Hepatic stellate cell (primary cell): ENCODE measurements around the gene RPA3.

Experiments
- DNase-seq: peaks from one replicate; pipeline ENCODE4 v3.0.0; 2011; ENCODE audit warnings: low spot score

RPA3 gene

GRCh38 chr7:7732621-7733281 lies 14.3 kb upstream of the RPA3 start:
- DNase-seq: no peak

- no peak for DNase-seq
Measured at GRCh38 chr7:7731732-7732131, 13.3 kb upstream of the RPA3 start.

- no peak for DNase-seq
Measured at GRCh38 chr7:7720750-7721621, 2.6 kb upstream of the RPA3 start.

GRCh38 chr7:7720193-7720592 lies 1.8 kb upstream of the RPA3 start:
- DNase-seq: no peak

- peak; percentile 4 for DNase-seq
Measured at GRCh38 chr7:7719236-7719635, 829 bp upstream of the RPA3 start.

GRCh38 chr7:7713730-7714129 lies 4.7 kb downstream of the RPA3 start:
- no peak for DNase-seq

- no peak for DNase-seq
Measured at GRCh38 chr7:7710469-7710868, 7.9 kb downstream of the RPA3 start.

GRCh38 chr7:7709291-7709690 lies 9.1 kb downstream of the RPA3 start:
- DNase-seq: no peak

GRCh38 chr7:7707806-7708205 lies 10.6 kb downstream of the RPA3 start:
- no peak for DNase-seq

GRCh38 chr7:7707246-7707645 lies 11.2 kb downstream of the RPA3 start:
- no peak for DNase-seq

- DNase-seq: no peak
Measured at GRCh38 chr7:7706556-7707172, 11.7 kb downstream of the RPA3 start.

- DNase-seq: no peak
Measured at GRCh38 chr7:7706101-7706511, 12.3 kb downstream of the RPA3 start.

GRCh38 chr7:7705318-7705717 lies 13.1 kb downstream of the RPA3 start:
- no peak for DNase-seq

- no peak for DNase-seq
Measured at GRCh38 chr7:7704867-7705266, 13.5 kb downstream of the RPA3 start.

- DNase-seq: no peak
Measured at GRCh38 chr7:7703427-7703826, 15.0 kb downstream of the RPA3 start.

- DNase-seq: no peak
Measured at GRCh38 chr7:7702826-7703225, 15.6 kb downstream of the RPA3 start.

GRCh38 chr7:7701527-7701926 lies 16.9 kb downstream of the RPA3 start:
- DNase-seq: no peak

GRCh38 chr7:7699970-7700369 lies 18.4 kb downstream of the RPA3 start:
- no peak for DNase-seq

- no peak for DNase-seq
Measured at GRCh38 chr7:7699380-7699779, 19.0 kb downstream of the RPA3 start.

- no peak for DNase-seq
Measured at GRCh38 chr7:7698930-7699329, 19.5 kb downstream of the RPA3 start.

GRCh38 chr7:7696458-7697119 lies 21.8 kb downstream of the RPA3 start:
- peak; percentile 4 for DNase-seq

GRCh38 chr7:7695111-7695817 lies 23.1 kb downstream of the RPA3 start:
- no peak for DNase-seq
